SKM-1 (cell line): ENCODE data around the gene CFAP97D1.

ENCODE experiments used
- DNase-seq: peaks from one replicate; lab custom pipeline; 2025; ENCODE audit not compliant: unreplicated experiment; lab: John Stamatoyannopoulos, UW

Gene CFAP97D1

DNA sequence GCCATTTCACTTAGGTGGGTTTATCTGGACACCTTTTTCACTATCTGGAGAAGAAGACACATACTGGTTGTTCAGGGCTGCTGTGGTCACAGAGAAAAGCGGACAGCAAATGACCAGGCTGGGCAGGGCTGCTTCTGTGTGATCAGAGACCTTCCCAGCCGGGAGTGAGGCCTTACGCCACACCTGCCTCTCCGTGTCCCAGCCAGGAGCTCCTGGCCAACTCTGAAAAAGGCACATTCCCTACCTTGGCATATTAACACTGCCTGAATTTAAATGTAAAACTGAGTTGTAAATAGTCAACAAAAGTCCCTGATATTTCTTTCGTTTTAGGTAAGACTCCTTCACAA lies 12.5 kb upstream of the CFAP97D1 start:
- DNase-seq: no peak

DNA sequence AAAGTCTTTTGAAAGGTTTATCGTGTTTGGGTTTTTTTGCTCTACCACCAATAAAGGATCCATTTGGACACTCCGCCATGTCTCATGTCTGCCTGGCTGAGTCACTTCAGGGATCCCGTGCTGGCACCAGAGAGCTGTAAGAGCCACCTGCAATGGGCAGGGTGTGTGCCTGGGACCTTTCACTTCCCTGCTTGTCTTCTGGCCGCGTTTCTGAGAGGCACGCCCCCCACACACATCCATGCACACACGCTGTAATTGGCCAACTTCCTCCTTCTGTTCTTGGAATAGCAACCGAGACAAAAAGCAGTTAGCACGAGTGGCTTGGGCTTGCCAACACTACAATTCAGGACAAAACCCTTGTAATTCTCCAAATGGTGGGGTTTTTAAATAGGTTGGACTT lies 11.9 kb upstream of the CFAP97D1 start:
- peak; percentile 79 for DNase-seq

DNA sequence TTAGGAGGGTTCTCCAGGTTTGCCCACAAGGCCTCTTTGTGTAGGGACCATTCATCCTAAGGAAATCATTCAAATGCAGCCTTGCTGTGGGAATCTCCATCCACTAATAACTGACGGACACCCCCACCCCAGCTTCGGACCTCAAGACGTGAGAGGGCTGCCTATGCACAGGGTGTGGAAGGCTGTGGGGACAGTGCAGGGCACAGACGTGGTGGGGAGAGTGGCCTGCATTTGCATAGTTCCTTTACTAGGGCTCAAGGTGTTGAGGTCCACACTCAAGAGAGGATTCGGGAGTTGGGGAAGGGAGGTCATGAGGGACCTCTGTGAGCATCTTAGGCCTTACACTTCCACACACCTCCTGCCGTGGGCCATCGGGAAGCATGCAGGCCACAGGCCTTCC lies 11.3 kb upstream of the CFAP97D1 start:
- DNase-seq: no peak

GRCh38 chr17:43769426-43769825 lies 10.8 kb upstream of the CFAP97D1 start:
- DNase-seq: no peak

- DNase-seq: no peak
Measured at GRCh38 chr17:43769859-43770258, 10.4 kb upstream of the CFAP97D1 start.

DNA sequence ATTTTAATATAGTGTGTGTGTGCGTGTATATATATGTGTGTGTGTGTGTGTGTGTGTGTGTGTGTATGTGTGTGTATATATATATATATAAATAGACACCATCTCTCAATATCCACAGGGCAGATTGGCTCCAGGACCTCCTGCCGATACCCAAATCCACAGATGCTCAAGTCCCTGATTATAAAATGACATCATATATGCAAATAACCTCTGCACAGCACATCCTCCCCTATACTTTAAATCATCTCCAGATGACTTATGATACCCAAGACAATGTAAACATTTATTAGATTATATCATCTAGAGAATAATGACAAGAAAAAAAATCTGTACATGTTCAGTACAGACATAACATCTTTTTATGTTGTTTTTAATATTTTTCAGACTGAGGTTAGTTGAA lies 9.3 kb upstream of the CFAP97D1 start:
- no peak for DNase-seq

DNA sequence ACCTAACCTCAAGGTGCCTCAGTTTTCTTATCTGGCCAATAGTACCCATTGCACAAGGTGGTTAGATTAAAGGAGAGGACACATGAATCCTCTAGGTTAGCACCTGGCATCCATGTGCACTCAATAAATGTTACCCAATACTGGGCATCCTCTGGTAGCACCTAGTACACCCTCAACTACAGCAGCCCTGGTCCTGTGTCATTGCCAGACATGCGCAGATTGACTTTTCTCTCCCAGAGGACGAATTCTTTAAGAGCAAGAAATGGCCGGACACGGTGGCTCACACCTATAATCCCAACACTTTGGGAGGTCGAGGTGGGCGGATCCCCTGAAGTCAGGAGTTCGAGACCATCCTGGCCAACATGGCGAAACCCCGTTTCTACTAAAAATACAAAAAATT lies 8.8 kb upstream of the CFAP97D1 start:
- no peak for DNase-seq

DNA sequence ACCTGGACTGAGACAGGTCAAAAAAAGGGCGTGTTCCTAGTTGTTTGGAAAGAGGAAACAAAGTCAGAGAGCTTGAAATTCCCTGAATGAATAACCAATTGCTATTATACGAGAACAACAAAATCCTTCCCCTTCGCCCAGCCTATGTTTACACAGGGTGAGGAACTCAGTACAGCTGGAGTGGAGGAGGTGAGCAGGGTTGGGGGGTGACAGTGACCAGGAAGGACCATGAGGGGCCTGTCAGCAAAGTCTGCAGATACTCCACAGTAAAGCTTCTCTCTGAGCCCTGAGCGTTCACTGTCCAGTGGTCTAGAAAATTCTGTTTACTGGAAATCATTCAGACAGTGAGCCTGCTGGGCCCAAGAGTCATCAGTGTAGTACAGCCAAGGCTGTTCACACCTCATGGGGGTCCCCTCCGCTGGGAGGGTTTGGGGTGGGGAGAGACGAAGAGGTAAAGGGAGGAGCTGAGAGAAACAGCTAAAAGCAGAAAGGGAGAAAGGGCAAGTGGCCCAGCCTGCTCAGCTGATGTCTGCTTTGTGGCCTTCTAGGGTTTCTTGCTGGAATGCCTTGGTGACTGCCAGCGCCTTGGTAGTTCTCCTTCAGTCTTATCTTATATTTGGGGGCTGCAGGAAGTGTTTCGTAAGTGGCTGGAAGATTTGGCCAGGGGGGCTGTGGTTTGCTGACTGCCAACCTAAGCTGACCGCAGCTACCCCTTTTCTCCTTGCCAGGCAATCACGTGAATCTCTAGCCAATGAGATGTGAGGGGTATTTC lies 7.2 kb upstream of the CFAP97D1 start:
- peak; percentile 94 for DNase-seq

DNA sequence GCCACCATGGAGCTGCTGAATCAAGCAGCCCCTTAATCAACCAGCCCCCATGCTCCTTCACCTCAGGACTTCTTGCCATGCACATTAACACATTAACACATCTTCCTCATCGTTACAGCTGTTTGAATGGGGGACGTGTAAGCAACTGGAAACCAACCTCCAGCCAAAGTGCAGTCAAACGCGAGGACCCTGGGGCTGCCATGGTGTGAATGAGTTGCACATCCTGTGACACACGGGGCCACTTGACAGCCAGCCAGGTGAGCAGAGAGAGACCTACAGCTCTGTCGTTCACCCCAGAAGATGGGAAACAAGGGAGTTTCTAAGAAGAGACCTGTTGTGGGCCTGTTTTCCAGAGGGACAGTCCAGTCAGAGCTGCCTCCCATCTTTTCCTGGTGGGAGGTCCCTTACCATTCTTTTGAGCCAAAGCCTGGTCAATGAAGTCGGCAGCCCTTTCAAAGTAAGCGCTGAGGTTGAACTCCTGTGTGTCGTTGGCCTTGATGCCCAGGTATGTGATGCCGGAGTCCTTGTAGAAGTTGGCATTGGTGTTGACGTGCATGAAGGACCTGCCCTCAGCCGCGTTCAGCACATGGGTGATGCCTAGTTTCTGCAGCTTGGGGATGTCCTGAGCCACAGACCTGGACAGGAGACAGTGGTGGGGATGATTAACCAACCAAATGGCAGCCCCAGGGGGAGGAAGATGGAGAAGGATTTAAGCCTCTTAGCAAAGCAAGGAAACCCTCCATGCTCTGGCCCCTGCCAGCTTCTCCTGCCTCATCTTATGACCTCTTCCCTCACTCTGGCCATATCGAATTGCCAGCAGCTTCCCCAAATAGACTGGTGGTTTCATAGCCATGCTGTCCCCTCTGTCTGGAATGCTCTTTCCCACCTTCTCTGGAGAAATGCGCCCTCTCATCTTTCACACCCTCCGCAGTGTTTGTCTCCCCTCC lies 5.7 kb upstream of the CFAP97D1 start:
- no peak for DNase-seq

DNA sequence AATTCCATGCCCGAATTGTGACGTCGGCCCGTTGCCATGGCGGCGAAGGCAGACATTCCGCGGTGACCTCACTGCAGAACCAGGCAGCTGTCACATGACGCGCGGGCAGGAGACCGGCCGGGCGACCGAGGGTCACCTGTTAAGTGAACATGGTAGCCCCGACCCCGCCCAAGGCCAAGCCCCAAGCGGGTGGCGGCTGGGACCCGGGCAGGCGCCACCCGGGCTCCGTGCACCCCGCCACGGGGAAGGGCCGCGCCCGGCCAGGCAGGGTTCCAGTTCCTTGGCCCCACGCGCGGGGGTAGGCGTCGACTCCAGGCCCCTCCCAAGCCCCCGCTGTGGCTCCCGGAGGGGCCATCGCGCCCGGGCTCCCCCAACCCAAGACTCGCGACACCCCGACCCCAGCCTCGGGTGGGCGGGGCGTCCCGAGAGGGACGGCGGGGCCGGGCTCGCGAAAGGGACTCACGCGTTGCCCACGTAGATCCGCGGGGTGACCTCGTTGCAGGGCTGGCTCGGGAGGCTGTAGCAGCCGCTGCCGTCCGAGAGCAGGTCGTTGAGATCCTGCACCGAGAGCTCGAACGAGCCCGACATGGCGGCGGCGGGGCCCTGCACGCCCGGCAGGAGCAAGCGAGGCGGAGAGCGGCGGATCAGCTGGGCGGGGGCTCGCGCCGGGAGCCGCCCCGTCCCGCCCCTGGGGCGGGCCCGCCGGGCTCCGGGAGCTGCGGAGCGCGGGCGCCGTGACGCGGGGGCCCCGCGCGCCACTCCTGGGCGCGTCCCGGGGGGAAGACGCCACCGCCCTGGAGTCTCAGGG lies 1.7 kb upstream of the CFAP97D1 start, which contains the start of gene DUSP3:
DUSP3 (minus strand) TSS at position 641 of the 808 bp plus-strand sequence; CDS start at position 588, 53 bp downstream.
- peak; percentile 49 for DNase-seq

DNA sequence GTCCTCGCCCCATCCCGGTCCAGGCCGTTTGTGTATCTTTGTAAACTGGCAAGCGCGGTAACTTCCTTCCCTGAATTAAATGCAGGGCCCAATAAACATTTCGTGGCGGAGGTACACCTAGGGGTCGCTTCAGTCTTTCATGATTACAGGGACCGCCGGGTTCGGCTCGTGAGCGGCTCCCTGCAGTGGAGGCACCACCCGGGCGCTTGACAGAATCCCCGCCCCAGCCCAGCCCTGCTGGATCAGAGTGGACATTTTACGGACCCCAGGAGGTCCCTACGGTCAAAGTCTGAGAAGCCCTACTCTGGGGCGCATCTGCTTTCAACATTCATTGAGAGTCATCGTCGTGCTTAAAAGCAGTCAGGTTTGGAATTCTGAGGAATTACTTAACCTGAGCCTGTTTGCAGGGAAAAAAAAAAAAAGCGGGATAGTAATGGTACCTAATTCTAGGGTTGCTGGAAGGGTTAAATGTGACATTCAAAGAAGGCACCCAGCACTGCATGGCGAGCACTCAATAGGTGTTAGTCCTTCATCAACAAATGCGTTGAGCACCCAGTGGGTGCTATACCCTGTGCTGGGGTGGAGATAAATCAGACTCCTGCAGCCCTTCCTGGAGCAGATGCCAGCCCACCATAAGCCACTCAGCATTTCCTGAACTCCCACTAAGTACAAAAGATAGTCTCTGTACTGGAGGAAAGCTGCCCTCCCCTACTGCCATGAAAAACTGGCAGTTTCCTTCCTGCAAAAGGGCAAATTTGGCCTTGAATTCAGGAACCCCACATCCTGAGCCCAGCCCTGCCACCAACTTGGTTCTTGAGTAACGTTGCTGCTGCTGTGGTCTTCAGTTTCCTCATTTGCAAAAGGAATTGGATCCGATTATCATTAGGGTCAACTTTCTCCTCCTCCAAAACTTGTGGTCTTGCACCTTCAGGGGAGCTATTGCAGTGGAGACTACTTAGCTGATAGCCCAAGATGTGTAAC lies 800 bp upstream of the CFAP97D1 start:
- DNase-seq: peak; percentile 40

DNA sequence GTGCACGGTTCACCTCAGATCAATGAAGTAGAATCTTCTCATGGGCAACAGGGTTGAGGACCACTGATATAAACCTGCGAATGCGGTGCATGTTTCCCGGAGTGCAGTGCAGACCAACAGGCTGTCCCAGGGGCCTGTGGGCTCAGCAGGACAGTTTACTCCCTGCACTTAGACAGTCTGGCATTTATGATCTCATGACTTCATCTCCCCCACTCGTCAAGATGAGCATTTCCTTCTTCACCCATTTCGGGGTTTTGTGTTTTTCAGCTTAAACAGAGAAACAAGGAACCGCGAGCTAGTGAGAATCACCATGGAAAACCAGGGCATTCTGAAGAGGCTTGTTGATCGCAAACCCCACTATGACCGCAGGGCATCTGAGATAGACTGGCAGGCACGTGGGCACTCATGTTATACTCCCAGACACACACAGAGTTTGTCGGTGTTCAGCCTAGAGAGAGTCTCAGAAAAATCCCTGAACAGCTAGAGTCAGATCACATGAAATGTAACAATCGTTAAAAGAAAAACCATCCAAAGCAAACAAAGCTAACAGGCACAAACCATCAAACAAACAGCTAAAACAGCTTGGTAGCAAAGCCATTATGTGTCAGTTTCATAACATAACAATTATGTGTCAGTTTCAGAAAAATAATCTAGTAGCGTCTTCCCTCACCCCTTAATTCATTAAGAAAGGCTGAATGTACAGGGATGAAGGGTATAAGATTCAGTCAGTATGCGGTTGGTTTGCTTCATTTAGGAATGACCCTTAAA lies 2.9 kb downstream of the CFAP97D1 start:
- DNase-seq: no peak

- no peak for DNase-seq
Measured at GRCh38 chr17:43784068-43784467, 3.8 kb downstream of the CFAP97D1 start.

DNA sequence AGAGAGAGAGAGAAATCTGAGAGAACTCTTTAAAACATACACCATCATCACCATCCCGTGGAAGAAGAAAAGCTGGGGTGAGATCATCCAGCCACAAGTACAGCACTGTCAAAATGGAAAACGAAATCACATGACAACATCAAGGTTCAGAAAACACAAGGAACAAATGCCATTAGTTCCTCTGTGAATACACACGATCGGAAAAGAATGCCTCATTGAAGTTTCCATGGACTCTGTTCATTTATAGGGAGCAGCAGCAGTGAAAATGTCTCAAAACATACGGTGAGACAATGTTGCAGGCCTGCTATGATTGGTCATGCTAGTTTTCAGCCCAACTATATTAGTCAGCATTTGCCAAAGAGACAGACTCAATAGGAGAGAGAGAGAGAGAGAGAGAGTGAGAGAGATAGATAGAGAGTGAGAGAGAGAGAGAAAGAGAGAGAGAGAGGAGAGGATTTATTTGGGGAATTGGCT lies 4.4 kb downstream of the CFAP97D1 start:
- DNase-seq: no peak

DNA sequence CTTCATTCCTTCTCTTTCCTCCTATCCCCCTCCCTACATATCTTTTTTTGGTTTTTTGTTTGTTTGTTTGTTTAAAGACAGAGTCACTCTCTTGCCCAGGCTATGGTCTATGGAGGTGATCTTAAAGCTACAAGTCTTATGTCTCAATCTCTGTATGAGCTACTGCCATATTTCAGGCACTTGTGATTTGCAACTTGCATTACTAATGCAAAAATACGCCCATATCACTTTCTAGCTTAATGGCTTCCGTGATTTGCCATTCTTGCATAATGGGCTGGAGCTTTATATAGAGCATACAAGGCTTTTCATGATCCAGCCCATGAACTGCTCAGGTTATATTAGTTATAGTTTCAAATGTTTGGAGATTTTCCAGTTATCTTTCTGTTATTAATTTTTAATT lies 7.5 kb downstream of the CFAP97D1 start:
- no peak for DNase-seq

GRCh38 chr17:43788540-43788939 lies 8.3 kb downstream of the CFAP97D1 start:
- DNase-seq: no peak

DNA sequence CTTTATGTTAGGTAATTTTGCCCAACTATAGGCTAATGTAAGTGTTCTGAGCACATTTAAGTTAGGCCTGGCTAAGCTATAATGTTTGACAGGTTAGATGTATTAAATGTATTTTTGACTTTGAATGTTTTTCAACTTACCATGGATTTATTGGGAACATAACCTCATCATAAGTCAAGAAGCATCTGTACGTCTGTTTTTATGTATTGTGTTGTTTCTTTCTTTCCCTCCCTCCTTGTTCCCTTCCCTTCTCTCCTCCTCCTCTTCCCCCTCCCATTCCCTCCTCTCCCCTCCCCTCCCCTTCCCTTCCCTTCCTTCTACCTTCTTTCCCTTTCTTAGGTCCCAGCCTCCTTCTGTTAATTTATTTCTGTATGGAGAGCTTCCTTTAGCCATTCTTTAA lies 9.2 kb downstream of the CFAP97D1 start:
- DNase-seq: no peak

GRCh38 chr17:43790311-43790940 lies 10.2 kb downstream of the CFAP97D1 start:
- no peak for DNase-seq

DNA sequence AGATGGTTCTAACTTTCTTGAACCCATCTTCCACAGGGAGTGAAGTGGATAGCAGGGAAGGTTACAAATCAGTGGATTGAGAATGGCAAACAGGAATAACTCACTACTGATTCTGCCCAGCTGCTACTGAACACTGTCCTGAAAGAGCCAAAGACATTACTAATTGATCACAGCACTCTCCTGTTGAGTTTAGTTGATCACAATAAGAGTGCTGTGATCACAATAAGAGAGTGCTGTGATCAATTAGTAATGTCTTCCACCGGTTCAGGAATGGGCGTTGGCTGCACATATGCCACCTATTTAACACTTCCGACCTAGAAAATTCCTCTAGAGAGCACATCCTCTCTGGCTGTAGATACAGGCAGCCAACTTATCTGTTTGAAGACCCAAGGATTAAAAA lies 11.4 kb downstream of the CFAP97D1 start:
- DNase-seq: no peak
